Ramos (cell line): ENCODE data around the gene LDLRAD3.

Experiments
- in situ Hi-C: fragments of 300-500 bp; cut with MboI; formaldehyde crosslinking; loops from one replicate; pipeline ENCODE4 v1.14.3; 2022; ENCODE audit warnings: low sequenced_read_pairs; ENCODE audit not compliant: unreplicated experiment

The LDLRAD3 gene

DNA sequence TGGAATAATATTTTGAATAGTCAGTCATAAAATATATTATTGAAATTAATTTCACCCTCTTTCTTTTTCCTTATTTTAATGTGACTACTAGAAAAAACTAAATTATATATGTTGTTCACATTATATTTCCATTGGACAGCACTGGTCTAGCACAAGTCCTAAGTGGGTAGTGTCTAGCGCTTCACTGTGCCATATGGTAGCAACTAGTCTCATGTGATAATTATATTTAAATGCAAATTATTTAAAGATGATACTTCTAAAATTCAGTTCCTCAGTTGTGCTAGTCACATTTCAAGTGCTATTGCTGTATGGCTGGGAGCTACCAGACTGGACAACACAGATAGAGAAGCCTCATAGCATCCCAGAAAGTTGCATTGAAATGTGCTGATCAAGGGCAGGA, 19.1 kb upstream of the LDLRAD3 start:
- in situ Hi-C loops: no loop called here

DNA sequence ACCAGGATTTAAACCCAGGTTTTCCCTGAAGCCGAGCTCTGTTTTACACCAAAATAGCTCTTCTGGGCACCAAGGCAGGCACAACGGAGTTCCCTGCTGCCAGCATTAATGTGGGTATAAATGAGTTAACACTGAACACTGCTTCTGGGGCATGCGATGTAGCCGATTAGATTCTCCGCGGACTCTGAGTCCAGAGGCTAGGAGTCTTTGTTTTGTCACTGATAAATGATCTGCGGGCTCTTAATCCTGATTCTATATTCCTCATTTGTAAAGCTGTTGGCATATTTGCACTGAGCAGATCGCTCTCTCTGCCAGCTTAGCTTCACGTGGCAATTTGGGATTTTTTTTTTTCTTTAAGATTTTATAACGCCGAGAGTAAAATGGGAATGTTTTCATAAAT, 16.8 kb upstream of the LDLRAD3 start:
- in situ Hi-C loops: no loop called here

DNA sequence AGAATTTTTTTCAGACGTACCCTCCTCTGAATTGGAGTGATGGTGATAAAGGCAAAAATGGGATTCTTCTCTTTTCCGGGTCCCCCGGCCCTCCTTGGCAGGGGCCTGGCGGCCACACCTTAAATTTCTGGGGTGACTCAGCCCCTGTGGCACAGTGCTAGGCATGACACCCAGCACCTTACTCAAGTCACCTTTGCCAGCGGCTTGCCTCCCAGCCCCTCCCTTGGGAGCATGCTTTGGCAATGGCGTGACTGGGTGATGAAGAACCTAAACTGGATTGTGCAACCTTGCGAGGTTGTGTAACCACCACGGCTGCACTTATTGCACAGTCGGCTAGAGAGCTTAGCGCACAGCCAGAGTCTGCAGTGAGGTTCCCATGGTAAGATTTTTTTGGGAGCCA, 16.2 kb upstream of the LDLRAD3 start:
- in situ Hi-C loops: no loop called here

DNA sequence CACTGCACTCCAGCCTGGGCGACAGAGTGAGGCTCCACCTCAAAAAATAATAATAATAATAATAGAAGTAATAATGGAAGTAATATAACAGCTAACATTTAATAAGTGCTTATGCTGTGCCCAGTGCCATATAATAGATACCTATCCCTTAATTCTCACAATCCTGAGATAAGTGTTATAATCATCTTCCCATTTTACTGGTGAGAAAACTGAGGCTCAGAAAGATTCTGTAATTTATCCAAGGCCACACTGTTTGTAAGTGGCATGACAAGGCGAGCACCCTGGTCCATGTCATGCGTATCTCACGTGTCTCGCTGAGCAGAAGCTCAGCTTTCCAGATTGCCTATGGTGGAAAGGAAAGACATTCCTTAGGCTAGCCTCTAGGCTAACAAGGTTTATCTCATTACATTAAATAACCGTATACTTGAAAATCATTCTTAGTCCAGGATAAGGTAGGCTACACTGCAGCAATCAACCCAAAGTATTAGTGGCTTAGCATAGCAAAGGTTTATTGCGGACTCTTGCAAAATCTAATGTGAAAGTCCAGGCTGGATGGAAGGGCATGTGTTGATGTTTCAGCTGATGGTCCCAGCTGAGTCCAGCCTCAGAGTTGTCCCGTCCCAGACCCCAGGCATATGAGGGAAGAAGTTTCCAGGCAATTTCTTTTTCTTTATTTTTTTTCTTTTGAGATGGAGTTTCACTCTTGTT, 15.0 kb upstream of the LDLRAD3 start:
- in situ Hi-C loops: no loop called here

DNA sequence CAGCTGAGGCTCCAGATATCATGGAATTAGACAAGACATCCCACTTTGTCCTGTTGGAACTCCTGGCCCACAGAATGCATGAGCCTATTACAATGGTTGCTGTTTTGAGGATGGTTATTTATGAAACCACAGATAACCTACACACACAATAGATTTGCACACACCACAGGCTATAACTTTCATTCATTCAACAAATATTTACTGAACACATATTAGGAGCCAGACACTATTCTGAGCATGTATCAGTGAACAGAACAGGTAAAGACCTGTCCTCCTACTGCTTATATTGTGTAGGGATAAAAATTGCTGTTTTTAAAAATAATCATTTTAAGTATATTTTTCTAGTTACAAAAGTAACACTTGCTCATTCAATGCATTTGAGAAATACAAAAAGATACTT, 13.4 kb upstream of the LDLRAD3 start:
- in situ Hi-C loops: no loop called here

DNA sequence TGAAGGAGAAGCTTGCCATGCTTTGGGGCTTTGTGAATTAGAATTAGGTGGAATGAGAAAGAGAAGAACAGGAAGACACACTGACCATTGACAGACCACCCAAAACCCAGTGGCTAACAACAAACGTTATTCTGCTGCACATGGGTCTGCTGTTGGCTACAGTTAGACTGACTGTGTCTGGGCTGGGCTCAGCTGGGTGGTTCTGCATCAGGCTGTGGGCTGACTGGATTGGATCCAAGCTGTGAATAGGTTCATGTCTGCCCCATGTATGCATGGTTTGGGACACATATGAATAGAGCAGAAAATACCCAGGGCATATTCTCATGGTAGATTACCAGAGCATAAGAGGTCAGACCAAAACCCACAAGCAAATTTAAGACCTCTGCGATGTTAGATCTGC, 11.7 kb upstream of the LDLRAD3 start:
- in situ Hi-C loops: no loop called here

DNA sequence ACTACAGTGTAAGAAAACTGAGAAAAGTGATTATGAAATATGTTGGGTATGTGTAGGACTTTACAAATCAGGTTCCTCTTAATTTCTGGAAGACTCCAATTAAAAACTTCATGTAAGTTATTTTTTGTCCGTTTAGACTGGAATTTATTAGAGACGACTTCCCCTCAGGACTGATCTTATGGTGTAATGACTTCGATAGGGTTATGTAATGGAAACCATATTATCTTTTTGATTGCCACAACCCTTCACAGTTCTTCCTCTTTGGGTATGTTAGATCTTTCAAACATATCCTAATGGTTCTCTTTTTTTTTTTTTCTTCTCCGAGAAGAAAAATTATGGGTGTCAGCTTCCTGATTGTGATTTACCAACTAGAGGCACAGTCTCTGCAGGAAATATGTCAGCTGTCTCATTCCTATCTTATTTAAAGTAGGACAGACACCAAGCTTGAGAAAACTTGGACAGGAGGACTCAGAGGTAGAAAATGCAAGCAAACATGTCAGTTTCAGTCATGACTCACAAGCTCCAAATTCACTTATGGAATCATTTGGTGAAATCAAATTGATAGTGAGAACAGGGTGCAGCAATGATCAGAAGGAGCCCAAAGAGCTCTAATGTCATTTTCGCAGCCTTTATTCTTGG, 11.1 kb upstream of the LDLRAD3 start:
- in situ Hi-C loops: no loop called here

DNA sequence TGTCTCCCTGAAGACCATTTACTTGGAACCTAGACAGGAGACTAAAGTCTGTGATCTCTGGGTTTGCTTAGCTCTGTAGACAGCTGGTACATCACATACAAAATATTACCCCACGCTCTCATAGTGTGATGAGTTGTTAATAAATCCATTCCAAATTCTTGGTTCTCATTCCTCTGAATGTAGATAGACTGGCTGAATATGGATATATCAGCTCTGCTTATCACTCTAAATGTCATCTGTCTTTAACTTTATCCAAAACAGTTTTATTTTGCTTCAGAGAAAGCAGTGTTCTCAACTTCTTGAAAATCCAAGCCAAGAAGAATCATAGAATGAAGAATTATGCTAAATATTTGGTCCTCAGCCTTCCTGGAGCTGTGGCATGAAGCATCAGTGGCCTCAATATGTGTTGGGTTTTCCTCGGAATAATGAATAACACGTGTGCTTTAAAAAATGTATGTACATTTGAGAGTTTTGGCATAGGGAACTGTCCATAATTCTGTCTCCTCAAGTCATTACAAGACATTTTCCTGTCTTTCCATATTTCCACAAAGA, 10.5 kb upstream of the LDLRAD3 start:
- in situ Hi-C loops: no loop called here

DNA sequence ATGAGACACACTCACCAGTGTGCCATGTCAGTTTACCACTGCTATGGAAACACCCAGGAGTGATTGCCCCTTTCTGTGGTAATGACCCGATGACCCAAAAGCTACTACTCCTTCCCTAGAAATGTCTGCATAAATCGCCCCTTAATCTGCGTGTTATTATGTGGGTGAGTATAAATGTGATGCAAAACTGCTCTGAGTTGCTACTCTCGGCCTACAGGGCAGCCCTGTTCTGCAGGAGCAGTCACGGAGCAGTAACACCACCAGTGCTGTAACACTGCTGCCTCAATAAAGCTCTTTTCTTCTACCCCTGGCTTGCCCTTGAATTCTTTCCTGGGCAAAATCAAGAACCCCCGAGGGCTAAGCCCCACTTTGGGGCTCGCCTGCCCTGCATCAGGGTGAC, 9.6 kb upstream of the LDLRAD3 start:
- in situ Hi-C loops: no loop called here

DNA sequence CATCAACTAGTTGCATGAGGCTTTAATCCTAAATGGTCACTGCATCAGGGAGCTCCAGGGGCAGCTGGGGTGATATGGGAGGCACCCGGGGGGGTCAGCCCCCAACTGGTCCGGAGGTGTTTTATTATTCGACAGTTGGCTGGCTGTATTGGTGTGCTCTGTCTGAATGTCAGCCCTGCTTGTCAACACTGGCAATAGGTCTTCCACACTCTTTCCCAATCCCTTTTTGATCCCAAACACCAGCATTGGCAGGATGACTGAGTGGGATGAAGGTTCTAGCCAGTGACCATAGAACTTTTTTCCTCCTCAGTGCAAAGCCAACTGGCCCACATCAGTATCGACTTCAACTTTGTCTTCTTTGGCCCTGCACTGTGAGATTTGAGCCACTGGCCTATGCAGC, 8.9 kb upstream of the LDLRAD3 start:
- in situ Hi-C loops: no loop called here

DNA sequence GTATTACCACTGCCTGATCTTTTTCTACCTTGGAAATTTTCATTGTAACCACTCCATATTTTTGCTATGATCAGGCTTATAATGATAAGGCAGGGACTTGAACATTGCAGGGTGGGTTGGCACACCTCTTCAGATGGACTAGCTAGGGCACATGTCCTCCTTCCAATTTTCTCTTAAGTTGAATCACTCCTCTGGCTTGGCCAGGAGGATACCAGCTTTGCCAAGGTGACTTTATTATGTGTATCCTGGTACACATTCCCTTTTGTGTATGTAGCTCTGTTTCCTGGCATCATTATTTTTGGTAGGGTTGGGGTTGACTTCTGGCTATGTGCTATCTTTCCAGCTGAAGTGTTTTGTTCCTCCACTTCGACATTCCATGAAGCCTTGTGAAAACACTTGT, 8.5 kb upstream of the LDLRAD3 start:
- in situ Hi-C loops: no loop called here

DNA sequence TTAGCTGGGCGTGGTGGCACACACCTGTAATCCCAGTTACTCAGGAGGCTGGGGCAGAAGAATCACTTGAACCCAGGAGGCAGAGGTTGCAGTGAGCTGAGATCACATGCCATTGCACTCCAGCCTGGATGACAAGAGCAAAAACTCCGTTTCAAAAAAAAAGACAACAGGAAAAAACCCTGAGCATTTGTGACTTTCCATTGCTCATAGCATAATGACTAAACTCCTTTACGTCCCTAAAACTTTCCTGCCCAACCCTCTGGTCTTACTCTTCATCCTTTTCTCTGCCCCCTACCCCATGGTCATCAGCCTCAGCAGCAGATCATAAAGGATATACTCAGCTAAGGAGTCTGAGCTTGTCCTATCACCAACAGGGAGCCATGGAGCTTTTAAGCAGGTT, 6.8 kb upstream of the LDLRAD3 start:
- in situ Hi-C loops: no loop called here

DNA sequence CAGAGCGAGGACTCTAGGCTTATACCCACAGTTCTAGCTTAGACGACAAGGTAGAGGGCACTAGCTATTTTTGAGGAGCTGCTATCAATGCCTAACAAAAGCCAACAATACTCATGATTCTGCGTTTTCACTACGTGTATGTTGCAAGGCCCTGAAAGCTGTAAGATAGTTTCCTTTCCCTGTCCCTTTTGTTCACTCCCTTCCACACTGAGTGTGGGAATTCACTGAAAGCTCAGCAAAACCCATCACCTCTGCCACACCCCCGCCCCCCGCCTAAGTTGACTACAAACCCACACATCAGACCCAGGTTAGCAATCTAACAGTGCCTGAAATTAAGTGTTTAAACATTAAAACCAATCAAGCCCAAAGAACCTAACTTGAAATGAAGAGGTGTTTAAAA, 6.2 kb upstream of the LDLRAD3 start:
- in situ Hi-C loops: no loop called here

DNA sequence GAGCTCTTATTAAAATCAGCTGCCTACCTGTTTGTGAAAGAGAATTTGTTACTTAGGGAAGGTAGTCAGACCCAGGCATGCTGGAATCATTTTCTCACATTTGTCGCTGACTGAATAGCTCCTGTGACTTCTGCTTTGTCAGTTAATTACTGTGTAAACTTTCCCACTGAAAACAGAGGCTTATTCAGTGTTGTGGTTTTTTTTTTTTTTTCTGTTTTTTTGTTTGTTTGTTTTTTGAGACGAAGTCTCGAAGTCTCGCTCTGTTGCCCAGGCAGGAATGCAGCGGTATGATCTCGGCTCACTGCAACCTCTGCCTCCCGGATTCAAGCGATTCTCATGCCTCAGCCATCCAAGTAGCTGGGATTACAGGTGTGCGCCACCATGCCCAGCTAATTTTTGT, 5.6 kb upstream of the LDLRAD3 start:
- in situ Hi-C loops: no loop called here

DNA sequence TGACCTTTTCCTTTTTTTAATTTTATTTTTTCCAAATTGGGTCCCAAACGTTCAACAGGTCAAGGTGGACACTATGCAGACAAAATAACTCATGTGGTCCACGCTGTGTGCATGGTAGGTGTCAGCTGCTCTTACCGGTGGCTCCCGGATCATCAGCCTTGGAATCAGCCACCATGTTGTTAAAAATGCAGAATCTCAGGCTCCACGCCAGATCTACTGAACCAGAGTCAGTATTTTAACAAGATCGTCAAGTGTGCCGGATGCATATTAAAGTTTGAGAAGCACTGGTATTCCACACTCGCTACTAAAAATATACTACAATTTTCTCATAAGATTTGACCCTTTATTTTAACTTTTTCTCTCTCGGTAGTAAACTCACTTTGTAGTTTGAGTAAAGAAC, 553 bp upstream of the LDLRAD3 start:
- in situ Hi-C loops: no loop called here

DNA sequence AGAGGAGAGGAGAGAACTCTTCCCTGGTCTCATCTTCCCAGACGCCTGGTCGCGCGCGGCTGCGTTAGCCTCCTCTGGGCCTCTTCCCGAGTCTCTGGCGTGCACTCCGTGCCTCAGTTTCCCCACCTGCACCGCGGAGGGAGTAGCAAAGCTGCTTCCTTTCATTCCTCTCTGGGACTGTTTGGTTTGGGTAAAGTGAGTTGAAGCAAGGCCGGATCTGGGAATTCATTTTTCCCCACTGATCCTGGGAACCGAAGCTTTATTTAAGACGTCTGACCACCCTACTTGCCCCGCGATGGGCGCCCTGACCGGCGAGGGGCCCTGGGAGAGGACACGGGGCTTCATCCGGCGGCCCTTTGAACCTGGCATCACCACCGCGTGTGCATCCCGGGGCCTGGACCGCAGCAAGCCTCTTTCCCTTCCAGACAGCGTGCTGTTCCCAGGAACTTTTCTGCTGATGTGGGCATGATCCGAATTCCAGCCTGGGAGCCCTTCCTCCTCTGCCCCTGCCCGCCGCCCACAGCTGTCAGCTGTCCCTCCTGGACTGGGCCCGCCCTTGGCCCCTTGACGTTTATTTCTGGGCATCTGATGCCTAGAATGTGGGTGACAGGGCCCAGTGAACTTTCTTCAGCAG, 758 bp downstream of the LDLRAD3 start:
- in situ Hi-C loops: no loop called here

DNA sequence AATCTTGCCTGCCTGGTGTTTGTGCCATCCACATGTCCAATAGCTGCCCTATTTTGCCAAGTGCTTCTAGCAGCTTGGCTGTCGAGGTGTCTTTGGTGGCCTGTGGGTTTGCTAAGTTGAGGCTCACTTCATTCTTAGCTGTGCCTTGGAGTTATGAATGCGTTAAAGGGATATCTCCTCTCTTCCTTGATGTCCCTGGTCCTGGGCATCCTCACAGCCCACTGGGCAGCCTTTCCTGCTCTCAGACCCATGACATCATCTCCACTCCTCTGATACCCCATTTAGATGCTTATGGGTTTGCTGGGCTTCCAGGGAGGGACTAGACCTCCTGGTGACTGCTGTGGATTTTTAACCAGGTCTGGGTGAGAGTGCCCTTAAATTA, 1.3 kb downstream of the LDLRAD3 start:
- in situ Hi-C loops: no loop called here

DNA sequence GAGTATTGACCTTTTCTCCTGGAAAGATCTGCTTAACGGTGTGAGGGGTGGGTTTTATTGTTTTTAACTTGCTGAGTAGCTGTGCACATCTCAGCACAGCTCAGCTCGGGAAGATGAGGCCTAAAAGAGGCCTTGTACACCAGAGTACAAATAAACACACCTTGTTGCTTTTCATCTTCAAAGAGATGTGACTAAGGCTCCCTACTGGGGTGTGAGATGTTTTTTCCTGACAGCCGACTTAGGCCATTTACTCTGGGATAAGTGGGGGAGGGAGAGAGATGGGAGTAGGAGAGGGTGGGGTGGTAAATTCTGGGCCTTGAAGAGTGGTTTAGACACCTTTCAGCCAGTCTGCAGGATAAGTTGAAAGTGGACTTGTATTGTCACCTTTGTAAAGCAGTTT, 2.9 kb downstream of the LDLRAD3 start:
- in situ Hi-C loops: no loop called here

DNA sequence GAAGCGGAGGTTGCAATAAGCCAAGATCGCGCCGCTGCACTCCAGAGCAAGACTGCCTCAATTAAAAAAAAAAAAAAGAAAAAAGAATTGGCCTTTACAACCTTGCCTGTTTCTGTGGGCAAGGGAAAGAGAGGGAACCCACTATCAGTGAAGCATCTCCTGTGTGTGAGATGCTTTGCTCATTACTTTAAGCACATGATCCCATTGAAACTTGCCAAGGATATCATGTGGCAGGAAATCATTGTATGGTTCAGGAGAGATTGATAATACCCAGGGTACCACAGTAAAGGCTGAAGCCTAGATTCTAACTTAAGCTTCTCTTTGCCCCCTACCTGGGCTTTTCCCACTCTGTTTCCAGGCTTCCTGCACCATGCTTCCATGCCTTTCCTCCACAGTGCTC, 3.6 kb downstream of the LDLRAD3 start:
- in situ Hi-C loops: no loop called here

DNA sequence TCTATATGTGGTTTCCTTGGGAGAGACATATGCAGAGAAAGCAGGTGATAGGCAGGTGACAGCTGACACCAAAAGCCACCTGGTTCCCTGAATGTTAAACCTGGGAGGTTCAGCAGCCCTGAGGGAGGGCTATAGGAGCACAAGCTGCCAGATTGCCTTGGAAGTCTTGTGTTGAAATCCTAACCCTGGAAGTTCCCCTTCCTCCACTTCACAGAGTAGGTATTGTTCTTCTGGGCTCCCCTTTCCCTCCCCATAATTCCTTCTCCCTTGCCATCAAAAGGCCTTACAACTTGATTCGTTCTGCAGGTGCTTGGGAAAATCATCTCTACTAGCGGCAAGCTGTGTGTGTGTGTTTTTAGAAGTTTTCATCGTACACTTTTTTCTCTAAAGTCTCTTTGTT, 5.4 kb downstream of the LDLRAD3 start:
- in situ Hi-C loops: no loop called here

DNA sequence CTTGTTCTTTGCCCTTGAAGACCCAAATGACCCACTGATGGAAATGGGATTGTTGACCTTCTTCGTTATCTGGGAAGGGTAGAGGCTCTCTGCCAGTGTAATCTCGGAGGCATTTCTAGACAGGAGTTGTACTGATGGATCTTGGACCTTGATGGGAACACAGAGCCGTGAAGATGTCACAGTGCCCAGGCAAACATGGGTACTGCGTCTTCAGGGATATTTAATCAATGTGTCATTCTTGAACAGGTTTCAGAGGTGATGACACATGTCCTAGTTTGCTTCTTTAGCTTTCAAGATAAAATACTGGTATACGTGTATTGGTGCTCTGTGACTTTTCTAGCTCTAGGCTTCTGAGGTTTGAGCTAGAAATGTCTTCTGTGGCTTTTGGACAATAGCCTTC, 6.2 kb downstream of the LDLRAD3 start:
- in situ Hi-C loops: no loop called here

DNA sequence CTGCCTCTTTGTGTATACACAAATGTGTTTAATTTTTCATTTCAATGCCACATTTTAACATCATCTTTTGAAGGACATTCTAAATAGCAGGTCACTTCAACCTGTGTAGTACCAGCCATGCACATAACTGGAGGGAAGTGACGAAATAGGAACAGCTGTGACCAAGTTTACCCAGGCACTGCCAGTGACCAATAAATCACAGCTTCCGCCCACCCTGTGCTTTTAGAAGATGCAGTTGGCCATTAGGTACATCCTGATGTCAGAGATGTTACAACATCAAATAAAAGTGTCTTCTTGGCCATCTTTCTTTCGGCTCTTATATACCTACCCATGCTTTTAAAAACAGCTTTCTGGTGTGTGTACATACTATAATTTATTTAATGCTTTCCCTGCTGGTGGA, 7.8 kb downstream of the LDLRAD3 start:
- in situ Hi-C loops: no loop called here
